HEK293 (cell line): ENCODE data around the gene TBC1D5.

Experiments used
- CTCF ChIP-seq: fragments of 450-650 bp; formaldehyde crosslinking; IDR thresholded peaks from 2 replicates; pipeline ENCODE4 v1.5.1; 2016; ENCODE audit warnings: missing biosample characterization, missing genetic modification characterization
- KLF1 ChIP-seq: fragments of 450-650 bp; formaldehyde crosslinking; IDR thresholded peaks from 2 replicates; pipeline ENCODE4 v1.5.1; 2016; ENCODE audit warnings: missing biosample characterization, missing genetic modification characterization
- ZNF155 ChIP-seq: fragments of 450-650 bp; formaldehyde crosslinking; IDR thresholded peaks from 2 replicates; pipeline ENCODE4 v1.5.1; 2016; ENCODE audit warnings: missing biosample characterization, missing genetic modification characterization
- ZNF24 ChIP-seq: fragments of 450-650 bp; formaldehyde crosslinking; IDR thresholded peaks from 2 replicates; pipeline ENCODE4 v1.5.1; 2016; ENCODE audit warnings: missing biosample characterization, missing genetic modification characterization
- ZNF561 ChIP-seq: fragments of 450-650 bp; IDR thresholded peaks from 2 replicates; pipeline ENCODE4 v1.5.1; 2018; ENCODE audit warnings: missing biosample characterization, missing genetic modification characterization, borderline replicate concordance
- ZNF792 ChIP-seq: fragments of 450-650 bp; formaldehyde crosslinking; IDR thresholded peaks from 2 replicates; pipeline ENCODE4 v1.5.1; 2016; ENCODE audit warnings: missing biosample characterization, missing genetic modification characterization
- TF ChIP-seq, protein P1 (sequence below): fragments of 450-650 bp; formaldehyde crosslinking; IDR thresholded peaks from 2 replicates; pipeline ENCODE4 v1.5.1; 2017; ENCODE audit warnings: missing biosample characterization, missing genetic modification characterization

- TF ChIP-seq, protein P1, sequence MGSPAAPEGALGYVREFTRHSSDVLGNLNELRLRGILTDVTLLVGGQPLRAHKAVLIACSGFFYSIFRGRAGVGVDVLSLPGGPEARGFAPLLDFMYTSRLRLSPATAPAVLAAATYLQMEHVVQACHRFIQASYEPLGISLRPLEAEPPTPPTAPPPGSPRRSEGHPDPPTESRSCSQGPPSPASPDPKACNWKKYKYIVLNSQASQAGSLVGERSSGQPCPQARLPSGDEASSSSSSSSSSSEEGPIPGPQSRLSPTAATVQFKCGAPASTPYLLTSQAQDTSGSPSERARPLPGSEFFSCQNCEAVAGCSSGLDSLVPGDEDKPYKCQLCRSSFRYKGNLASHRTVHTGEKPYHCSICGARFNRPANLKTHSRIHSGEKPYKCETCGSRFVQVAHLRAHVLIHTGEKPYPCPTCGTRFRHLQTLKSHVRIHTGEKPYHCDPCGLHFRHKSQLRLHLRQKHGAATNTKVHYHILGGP (tag by site-specific recombination): no peak
- TF ChIP-seq CTCF (tag by site-specific recombination): no peak
- no peak for TF ChIP-seq ZNF792 (tag by site-specific recombination)
- no peak for TF ChIP-seq ZNF155
- no peak for TF ChIP-seq ZNF24 (tag by site-specific recombination)
- no peak for TF ChIP-seq KLF1
- no peak for TF ChIP-seq ZNF561 (tag by site-specific recombination)
Measured at GRCh38 chr3:17573396-17573795, 169.0 kb downstream of the TBC1D5 start.
